Measurements from ENCODE around the gene EIPR1. TPM values are rescaled to one million over a fixed set of nuclear protein-coding genes. Genes with fewer than 3 reads are reported as not detected.

Gene EIPR1
- total and polyA plus RNA-seq, 2 experiments from 2014 or later = 17.4 to 46.3 TPM

GRCh38 chr2:3209258-3209657, 168.4 kb downstream of the EIPR1 start:
- DNase-seq (ENCODE audit: low spot score) = no peak
- Histone ChIP-seq H3K27me3 (ENCODE audit: insufficient read depth) (no peaks in the 10 kb centered on the region), H3K36me3 (ENCODE audit: insufficient read depth) (no peaks in the 10 kb centered on the region), H2AFZ (no peak overlapping the region), H3F3A (replicated peaks; ENCODE audit: low read depth) (no peaks in the 10 kb centered on the region), H3K9me2 (ENCODE audit: insufficient read depth) (no peaks in the 10 kb centered on the region), H3K79me2 (replicated peaks; ENCODE audit: insufficient read depth) (no peaks in the 10 kb centered on the region), H3K4me1 (ENCODE audit: insufficient read depth) (no peaks in the 10 kb centered on the region), H3K4me3 (no peak overlapping the region), H3K27ac (ENCODE audit: low read depth) (no peak overlapping the region), H3K4me2 (no peak overlapping the region), H4K20me1 (replicated peaks; ENCODE audit: insufficient read depth) (no peaks in the 10 kb centered on the region)
- peaks cover 4% of the 10 kb centered on the region; the same call in 1 of the 3 replicates for H3K36me3 Mint-ChIP-seq (ENCODE audit: low read depth)
- no peak overlapping the region for H3K4me3 Mint-ChIP-seq
- no peak for TF ChIP-seq ETS1 (IDR thresholded peaks at IDR 0.05)
- no peak for TF ChIP-seq NANOG (IDR thresholded peaks at IDR 0.05; ENCODE audit: borderline replicate concordance)
- TF ChIP-seq ZNF114 (CRISPR knock-in tag; IDR thresholded peaks at IDR 0.05) = no peak
- TF ChIP-seq JUNB (IDR thresholded peaks at IDR 0.05; ENCODE audit: unreplicated experiment) = no peak
- TF ChIP-seq STAT1 (IDR thresholded peaks at IDR 0.05; ENCODE audit: unreplicated experiment) = no peak
- no peak for TF ChIP-seq POLR2AphosphoS5 (IDR thresholded peaks at IDR 0.05; ENCODE audit: low read depth)
- TF ChIP-seq REST (IDR thresholded peaks at IDR 0.05; ENCODE audit: unreplicated experiment) = no peak
- no peak for TF ChIP-seq CREB1 (CRISPR knock-in tag; IDR thresholded peaks at IDR 0.05; ENCODE audit: low read depth)
- TF ChIP-seq EZH2phosphoT487 (IDR thresholded peaks at IDR 0.05; ENCODE audit: unreplicated experiment) = no peak
- no peak for TF ChIP-seq EZH2 (IDR thresholded peaks at IDR 0.05; ENCODE audit: low read depth, unreplicated experiment)
- no peak for TF ChIP-seq ZNF331 (CRISPR knock-in tag; IDR thresholded peaks at IDR 0.05; ENCODE audit: low read depth)
- no peak for TF ChIP-seq CTCF (conservative IDR thresholded peaks at IDR 0.05; ENCODE audit: low read depth in 2 of 2)
- no peak for TF ChIP-seq ZNF462 (CRISPR knock-in tag; IDR thresholded peaks at IDR 0.05)
- H3K9me3 Mint-ChIP-seq = no peaks in the 10 kb centered on the region
- no peaks in the 10 kb centered on the region for H3K27me3 Mint-ChIP-seq (ENCODE audit: insufficient read depth, low read depth, poor library complexity)
- H3K4me1 Mint-ChIP-seq = peaks cover 9% of the 10 kb centered on the region; the same call in 2 of the 3 replicates
- H3K27ac Mint-ChIP-seq = no peak overlapping the region
- ATAC-seq = no peak
